Effector CD8-positive, alpha-beta T cell (primary cell): ENCODE measurements around the gene C6orf52.

Experiments used
- DNase-seq: peaks from one replicate; lab custom pipeline; 2025; lab: John Stamatoyannopoulos, UW

The C6orf52 gene

DNA sequence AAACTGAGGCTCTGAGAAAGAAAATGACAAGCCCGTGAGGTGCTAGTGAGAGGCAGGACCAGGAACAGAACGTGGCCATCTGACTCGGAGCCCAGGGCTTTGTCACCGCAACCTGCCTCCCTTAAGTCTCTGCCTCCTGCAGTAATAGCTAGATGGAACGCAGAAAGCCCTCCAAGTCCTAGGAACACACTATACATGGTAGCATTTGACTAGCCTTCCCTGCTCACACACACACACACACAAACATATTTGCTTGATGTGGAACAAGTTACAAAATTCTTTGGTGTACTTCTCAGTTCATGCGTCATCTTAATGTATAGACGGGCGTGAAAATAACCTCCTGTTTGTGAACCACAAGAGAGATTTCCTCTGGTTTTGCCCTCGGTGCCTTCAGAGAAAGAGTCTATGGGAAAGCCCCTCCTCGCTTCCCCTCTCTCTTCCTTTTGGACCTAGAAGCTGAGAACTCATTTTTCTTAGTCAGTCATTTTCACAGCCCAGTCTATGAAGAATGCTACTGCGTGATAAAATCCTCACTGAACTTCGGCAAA lies 38.8 kb downstream of the C6orf52 start:
- DNase-seq = no peak

DNA sequence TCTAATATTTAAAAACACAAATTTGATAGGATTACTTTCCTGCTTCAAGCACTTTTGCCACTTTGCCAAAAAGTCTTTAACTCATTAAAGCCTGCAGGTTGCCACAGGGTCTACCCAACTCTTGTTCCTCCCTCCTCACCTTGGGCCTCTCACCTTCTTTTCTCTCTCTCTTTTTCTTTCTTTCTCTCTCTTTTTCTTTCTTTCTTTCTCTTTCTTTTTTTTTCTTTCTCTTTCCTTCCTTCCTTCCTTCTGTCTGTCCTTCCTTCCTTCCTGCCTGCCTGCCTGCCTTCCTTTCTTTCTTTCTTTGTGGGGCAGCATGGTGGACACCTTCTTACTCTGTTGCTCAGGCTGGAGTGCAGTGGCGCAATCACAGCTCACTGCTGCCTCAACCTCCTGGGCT lies 50.2 kb downstream of the C6orf52 start:
- no peak for DNase-seq

DNA sequence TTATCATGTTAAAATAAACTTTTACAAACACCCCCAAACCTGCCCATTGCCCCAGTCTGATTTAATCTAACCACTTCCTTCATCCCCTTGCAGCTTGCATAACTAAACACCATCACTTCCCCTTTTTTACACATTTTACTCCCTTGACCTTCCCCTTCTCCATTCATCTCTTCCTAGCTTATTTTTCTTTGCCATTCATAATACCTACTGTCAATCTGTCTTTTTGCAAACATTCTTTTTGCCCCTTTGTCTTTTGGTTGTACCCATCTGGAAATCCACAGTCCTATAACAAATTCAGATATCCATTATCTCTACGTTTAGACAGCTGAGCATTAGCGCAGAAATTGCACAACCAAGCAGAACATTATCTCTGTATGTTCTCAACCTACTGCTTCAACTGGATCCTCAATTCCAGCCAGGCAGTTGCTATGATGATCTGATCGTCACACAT lies 51.2 kb downstream of the C6orf52 start:
- no peak for DNase-seq

DNA sequence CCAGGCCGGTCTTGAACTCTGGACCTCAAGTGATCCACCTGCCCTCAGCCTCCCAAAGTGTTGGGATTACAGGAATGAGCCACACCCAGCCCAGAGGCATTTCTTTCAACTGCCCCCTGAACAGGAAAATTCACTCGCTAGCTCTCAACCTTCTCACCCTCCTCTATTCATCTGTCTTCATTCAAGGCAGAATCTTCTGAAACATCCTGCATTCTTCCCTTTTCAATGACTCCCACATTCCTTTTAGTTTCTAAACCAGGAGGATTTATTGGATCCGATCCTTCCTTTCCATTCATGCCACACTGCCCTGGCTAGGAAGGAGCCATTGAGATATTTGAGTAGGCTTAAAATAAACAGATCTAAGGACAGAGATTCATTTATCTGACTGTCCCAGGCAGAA lies 52.9 kb downstream of the C6orf52 start:
- no peak for DNase-seq

DNA sequence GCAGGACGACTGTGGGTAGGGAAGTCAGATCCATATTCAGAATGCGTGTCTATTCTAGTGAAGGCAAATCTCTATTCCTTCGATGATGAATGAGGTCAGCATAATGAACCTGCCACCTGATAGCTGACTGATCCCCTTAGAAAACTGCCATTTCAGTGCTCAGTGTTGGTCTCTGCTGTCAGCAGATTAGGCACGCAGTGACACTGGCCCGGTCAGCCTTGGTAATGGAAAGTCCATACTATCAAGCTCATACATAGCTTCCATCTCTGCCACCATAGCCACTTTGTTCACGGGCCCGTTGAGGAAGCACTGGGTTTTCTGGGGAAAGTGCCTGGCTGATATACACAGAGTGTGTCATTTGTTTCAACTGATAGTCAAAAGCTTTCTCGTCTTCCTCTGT lies 54.0 kb downstream of the C6orf52 start:
- DNase-seq = no peak

DNA sequence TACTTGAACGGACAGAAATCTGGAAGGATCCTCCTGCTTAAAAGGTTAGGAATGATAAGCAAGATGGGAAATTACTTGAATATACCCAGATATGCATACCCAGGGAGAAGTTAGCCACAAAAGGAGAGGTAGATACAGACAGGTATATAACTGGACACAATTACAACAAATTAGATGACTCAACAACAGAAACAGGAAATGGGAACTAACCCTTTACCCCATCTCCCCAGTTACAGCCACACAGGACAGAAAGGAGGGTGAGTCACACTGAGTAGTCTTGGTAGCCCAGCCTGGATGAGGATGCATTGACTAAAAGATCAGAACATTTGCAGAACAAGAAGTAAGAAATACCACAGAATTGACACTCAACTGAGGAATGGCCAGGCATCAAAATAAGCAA lies 61.2 kb downstream of the C6orf52 start:
- DNase-seq = no peak

DNA sequence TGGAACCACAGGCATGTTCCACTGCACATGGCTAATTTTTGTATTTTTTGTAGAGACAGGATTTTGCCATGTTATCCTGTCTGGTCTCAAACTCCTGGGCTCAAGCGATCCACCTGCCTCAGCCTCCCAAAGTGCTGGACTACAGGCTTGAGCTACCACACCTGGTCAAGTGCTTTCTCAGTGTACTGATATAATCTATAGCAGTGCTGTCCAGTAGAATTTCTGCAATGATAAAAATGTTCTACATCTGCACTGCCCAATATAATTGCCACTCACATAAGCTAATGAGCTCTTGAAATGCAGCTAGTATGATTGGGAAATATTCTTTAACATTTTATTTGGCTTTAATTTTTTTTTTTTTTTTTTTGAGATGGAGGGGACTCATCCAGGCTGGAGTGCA lies 64.2 kb downstream of the C6orf52 start:
- no peak for DNase-seq

DNA sequence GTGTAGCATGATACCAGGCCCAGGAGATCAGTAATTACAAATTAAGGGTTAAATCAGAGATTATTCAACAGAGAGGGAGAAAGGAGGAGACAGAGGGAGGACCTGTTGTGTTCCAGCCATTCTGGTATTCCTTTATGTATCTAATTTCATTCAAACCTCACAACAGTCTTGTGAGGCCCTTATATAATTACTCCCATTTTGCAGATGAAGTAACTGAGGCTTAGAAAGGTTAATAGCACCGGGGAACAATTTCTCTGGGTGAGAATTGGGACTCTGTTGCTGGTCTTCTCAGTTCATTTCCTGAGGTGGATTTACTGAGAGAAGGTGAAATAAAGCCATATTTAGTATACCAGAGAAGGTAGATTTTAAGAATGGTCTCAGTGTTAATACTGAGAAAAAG lies 66.6 kb downstream of the C6orf52 start:
- no peak for DNase-seq

DNA sequence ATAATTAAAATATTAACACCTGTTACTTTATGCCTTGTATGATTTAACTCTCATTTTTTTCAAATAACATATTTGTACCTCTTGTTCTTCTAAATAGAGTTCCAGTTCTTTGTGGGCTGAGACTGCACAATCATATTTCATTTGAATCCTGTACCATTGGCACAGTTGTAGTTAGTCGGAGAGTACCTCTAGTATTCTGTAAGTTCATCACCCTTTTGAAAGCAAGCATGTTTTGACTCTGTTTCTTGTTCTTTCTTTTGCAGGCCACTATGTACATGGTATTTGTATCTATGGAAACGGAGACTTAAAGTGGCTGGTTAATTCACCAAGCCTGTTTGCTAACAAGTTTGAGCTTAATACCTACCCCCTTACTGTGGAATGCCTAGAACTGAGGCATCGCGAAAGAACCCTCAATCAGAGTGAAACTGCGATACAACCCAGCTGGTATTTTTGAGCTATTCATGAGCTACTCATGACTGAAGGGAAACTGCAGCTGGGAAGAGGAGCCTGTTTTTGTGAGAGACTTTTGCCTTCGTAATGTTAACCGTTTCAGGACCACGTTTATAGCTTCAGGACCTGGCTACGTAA lies 68.2 kb downstream of the C6orf52 start:
- DNase-seq = no peak

DNA sequence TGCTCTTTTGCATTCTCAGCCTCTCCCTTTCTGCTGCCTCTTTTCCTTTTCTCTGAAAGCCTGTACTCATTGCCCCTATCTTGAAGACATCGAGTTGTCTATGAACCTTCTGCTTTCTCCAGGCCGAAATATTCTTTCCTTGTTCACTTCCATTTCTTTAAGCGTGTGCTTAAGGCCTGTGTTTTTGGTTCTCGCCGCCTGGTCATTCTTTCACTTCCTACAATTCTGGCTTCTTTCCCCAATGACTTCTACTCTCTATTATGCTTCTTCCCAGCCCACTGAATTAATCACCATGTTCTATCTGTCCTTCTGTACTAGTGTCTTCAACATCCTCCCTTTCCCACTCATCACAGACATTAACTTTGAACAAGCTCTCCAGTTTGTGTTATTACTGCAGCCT lies 69.6 kb downstream of the C6orf52 start:
- DNase-seq = no peak

DNA sequence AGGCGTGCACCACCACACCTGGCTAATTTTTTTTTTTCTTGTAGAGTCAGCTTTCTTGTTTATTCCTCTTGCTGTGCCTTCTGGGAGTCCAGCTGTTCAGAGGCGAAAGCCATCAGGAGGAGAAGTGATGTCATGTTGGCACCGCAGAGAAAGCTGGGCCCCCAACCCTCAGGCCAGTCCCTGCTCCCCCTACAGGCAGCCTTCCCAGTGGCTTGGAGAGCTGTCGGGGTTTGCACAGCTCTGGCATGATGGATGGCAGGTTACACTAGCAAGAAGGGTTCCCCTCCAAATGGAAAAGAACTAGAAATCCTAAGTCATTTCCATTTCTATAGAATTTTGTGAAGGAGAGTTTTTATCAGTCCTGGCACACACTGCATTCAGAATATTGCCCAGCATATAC lies 72.6 kb downstream of the C6orf52 start:
- no peak for DNase-seq
